NCI-H1417 (cell line): ENCODE measurements around the gene MLYCD.
A peak's percentile ranks its signal among the peaks of the same experiment; 100 is the strongest.

Experiments
- DNase-seq, 3 experiments: peaks; one replicate each; lab custom pipeline; 2025; lab: John Stamatoyannopoulos, UW

The MLYCD gene

GRCh38 chr16:83925957-83926725 lies 27.2 kb downstream of the MLYCD start:
- DNase-seq = no peak

GRCh38 chr16:83926726-83927397 lies 27.9 kb downstream of the MLYCD start:
- DNase-seq = peak; percentile 15 to 73 (median 58)

GRCh38 chr16:83928341-83929055 lies 29.6 kb downstream of the MLYCD start:
- DNase-seq = no peak

GRCh38 chr16:83929811-83930555 lies 31.1 kb downstream of the MLYCD start:
- DNase-seq = no peak

- no peak for DNase-seq
Measured at GRCh38 chr16:83930730-83931500, 32.0 kb downstream of the MLYCD start.

GRCh38 chr16:83931556-83931955 lies 32.6 kb downstream of the MLYCD start:
- no peak for DNase-seq

- no peak for DNase-seq
Measured at GRCh38 chr16:83932304-83932703, 33.4 kb downstream of the MLYCD start.

GRCh38 chr16:83932955-83933673 lies 34.2 kb downstream of the MLYCD start:
- DNase-seq = no peak

GRCh38 chr16:83933885-83934683 lies 35.2 kb downstream of the MLYCD start:
- DNase-seq = no peak

GRCh38 chr16:83934684-83934977 lies 35.7 kb downstream of the MLYCD start:
- DNase-seq = no peak

GRCh38 chr16:83935005-83935857 lies 36.3 kb downstream of the MLYCD start:
- no peak for DNase-seq

GRCh38 chr16:83935858-83936255 lies 36.9 kb downstream of the MLYCD start:
- no peak for DNase-seq

GRCh38 chr16:83936581-83937165 lies 37.8 kb downstream of the MLYCD start:
- no peak for DNase-seq

- DNase-seq = no peak
Measured at GRCh38 chr16:83937267-83937666, 38.4 kb downstream of the MLYCD start.

- no peak for DNase-seq
Measured at GRCh38 chr16:83937922-83938885, 39.3 kb downstream of the MLYCD start.

- no peak for DNase-seq
Measured at GRCh38 chr16:83939266-83939855, 40.4 kb downstream of the MLYCD start.

- DNase-seq = peak in 1 of 3 experiments; percentile 24
Measured at GRCh38 chr16:83940119-83940518, 41.2 kb downstream of the MLYCD start.
